GM12865 (cell line): ENCODE data around the gene COQ2.

ENCODE experiments used
- DNase-seq: peaks from one replicate; pipeline ENCODE4 v3.0.0; 2010; ENCODE audit warnings: low read depth
- H3K4me3 ChIP-seq: 2 replicates; pipeline ENCODE4 v1.5.1; 2011; ENCODE audit warnings: mild to moderate bottlenecking, low read depth, low read length, control low read depth
- TF ChIP-seq, protein P1 (sequence below): IDR thresholded peaks from 2 replicates; pipeline ENCODE4 v1.5.1; 2011; ENCODE audit warnings: low read length, control low read depth, low read depth, inconsistent platforms; ENCODE audit not compliant: insufficient read depth; ENCODE audit errors: missing control alignments

COQ2 gene

DNA sequence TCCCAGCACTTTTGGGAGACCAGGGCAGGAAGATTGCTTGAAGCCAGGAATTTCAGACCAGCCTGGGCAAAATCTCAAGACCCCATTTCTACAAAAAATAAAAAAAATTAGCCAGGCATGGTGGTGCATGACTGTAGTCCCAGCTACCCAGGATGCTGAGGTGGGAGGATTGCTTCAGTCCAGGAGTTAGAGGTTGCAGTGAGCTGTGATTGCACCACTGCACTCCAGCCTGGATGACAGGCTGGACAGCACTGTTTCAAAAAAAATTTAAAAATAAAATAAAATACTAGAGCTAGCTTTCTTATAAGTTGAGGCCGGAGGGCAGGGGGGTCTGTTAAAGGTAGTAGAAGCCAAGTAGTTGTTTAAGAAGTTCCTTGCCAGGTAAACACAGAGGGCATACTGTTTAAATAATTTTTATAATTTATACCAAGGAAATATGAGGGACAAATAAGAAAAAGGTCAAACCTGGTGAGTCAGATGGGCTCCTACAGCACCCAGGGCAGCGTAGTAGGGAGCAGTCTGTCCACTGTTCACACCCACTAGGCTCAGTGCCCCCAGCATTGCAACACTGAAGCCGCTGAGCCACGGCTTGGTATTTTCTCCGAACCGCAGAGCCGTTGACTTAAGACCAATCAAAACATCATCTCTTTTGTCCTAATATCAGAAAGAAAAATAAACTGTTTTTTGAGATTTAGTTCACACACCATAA is 17.3 kb downstream of the COQ2 start:
- peak; percentile 23 for DNase-seq
- H3K4me3 ChIP-seq, result no peak overlapping the region
- TF ChIP-seq, protein P1, sequence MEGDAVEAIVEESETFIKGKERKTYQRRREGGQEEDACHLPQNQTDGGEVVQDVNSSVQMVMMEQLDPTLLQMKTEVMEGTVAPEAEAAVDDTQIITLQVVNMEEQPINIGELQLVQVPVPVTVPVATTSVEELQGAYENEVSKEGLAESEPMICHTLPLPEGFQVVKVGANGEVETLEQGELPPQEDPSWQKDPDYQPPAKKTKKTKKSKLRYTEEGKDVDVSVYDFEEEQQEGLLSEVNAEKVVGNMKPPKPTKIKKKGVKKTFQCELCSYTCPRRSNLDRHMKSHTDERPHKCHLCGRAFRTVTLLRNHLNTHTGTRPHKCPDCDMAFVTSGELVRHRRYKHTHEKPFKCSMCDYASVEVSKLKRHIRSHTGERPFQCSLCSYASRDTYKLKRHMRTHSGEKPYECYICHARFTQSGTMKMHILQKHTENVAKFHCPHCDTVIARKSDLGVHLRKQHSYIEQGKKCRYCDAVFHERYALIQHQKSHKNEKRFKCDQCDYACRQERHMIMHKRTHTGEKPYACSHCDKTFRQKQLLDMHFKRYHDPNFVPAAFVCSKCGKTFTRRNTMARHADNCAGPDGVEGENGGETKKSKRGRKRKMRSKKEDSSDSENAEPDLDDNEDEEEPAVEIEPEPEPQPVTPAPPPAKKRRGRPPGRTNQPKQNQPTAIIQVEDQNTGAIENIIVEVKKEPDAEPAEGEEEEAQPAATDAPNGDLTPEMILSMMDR, result no peak

DNA sequence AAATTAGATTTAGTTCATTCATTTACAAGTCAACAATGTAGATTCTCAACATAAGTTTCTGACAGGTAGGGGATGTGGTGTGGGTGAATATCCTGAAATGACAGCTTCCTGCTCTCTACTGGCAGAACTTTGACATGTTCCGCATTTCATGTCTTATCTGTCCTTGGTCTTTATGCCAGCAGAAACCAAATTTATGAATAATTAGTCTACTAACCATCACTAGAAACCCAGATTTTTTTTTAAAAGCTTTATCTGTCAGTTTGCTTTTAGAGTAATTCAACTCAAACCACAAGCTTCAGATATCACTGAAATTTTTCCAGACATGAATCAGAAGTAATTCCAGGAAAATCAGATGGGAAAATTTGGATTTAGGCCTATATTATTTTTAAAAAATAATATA is 17.9 kb downstream of the COQ2 start:
- TF ChIP-seq, protein P1, result no peak
- DNase-seq, result peak; percentile 72
- no peak overlapping the region for H3K4me3 ChIP-seq

DNA sequence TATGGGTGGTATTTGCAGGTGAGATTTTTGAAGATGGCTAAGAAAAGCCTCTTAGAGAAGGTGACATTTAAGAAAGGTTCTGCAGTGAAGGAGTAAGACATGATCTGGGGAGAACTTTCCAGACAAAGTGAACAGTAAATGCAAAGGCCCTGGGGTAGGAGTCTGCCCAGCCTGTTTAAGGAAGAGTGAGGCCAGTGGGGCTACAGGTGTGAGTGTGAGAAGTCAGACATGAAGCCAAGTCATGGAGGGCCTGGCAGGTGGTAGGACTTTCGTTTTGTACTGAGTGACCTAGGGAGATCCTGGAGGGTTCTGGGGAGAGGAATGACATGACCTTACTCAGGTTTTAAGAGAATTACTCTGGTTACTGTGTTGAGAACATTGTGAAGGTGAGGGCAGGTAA is 21.5 kb downstream of the COQ2 start:
- TF ChIP-seq, protein P1, result no peak
- H3K4me3 ChIP-seq, result no peak overlapping the region
- DNase-seq, result no peak

DNA sequence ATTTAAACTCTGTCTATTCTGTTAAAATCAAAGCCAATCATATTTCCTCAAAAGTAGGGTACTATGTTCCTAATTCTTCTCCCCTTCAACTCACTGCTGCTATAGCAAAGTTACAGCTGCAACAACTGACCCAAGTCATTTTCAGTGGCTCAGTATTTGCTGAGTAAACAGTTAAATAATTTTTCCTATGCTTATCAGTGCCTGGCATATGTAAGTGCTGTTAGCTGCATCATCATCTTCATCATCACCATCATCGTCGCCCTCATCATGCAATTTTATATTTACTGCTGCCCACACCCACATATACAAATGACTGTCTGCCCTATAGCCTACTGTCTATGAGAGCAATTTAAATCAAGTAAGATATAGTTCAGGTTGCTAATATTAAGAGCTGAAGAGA is 21.9 kb downstream of the COQ2 start:
- no peak for DNase-seq
- TF ChIP-seq, protein P1, result no peak
- no peak overlapping the region for H3K4me3 ChIP-seq

DNA sequence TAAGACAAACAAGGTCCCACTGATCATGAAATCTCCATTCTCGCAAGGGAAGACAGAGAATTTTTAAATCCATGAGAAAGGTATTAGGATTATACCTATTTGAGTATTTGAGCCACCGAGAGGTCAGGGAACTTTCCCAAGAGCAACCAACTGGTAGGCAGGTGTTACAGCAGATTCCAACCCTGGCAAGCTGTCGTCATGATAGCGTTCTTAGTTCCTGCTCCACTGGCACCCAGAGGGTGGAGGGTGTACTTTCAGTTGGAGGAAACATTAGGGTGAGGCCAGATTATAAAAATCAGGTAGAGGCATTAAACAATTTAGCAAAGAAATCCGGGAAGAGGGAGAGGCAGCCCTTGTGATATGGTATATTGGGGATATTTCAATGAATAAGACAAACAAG is 23.3 kb downstream of the COQ2 start:
- no peak for DNase-seq
- TF ChIP-seq, protein P1, result no peak
- H3K4me3 ChIP-seq, result no peak overlapping the region

DNA sequence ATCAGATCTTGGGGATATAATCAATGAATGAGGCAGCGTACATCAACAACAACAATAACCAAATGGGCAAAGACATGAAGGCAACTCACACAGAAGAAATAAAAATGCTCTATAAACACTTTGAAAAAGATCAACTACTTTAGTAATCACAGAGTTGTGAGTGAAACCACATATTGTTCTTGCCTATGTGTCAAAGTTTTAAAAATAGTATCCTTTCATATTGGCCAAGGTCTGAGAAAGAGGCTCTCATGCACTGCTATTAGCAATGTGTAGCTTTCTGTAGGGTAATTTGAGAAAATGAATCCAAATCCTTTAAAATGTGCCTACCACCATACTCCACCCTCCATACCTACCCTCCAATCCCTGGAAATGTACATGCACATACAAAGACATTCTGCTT is 25.0 kb downstream of the COQ2 start:
- TF ChIP-seq, protein P1, result no peak
- peak; percentile 48 for DNase-seq
- no peak overlapping the region for H3K4me3 ChIP-seq

DNA sequence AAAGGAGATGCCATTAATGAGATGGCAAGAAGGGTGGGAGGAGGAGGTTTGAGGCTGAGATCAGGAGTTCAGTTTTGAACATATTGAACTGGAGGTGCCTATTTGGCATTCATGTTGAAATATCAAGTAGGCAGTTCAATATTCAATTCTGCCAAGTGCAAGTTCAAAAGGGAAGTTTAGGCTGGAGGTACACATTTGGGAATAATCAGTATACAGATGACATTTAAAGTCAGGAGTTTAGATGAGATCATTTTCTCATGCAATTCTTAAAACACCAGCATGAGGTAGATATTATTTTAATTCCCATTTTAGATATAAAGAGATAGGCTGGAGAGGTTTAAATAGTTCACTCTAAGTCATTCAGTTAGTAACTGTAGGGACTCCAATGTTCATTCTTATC is 26.1 kb downstream of the COQ2 start:
- no peak overlapping the region for H3K4me3 ChIP-seq
- TF ChIP-seq, protein P1, result no peak
- DNase-seq, result no peak
